Retinal pigment epithelial cell (primary cell): ENCODE measurements around the gene EIF2D.

Experiments used
- DNase-seq: peaks from one replicate; pipeline ENCODE4 v3.0.0-alpha.2; 2010; ENCODE audit warnings: low read depth
- H3K4me3 ChIP-seq: 2 replicates; pipeline ENCODE4 v1.5.1; 2011; ENCODE audit warnings: mild to moderate bottlenecking, low read length, control low read depth, moderate library complexity
- CTCF ChIP-seq: conservative IDR thresholded peaks from 2 replicates; pipeline ENCODE4 v1.5.1; 2011; ENCODE audit warnings: low read depth, low read length, control low read depth, inconsistent platforms

Gene EIF2D

GRCh38 chr1:206609229-206609991, 2.9 kb downstream of the EIF2D start:
- no peak for TF ChIP-seq CTCF
- H3K4me3 ChIP-seq: no peak overlapping the region
- no peak for DNase-seq

DNA sequence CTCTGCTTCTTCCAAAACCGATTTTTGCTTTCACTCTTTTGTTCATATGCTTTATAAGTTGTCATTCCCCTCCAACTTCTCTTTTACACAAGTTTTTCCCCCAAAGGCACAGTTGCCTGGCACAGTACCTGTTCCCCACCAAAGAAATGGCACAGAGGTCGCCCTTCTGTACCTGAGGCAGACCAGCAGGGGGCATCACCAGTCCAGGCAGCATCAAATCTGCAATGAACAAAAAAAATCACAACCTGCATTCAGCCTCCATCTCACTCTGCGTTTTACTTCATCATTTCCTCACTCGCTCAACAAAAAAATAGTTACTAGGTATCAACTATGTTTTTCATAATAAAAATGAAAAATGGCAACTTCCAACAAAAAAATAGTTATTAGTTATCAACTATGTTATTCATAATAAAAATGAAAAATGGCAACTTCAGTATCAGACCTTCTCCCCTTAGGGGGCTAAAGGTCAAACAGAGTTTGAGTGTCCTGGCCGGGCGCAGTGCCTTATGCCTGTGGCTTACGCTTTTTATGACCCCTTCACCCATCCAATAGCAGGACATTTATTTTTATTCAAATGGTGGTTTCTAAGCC, 4.1 kb downstream of the EIF2D start:
- DNase-seq: no peak
- H3K4me3 ChIP-seq: no peak overlapping the region
- peak; percentile 90 for TF ChIP-seq CTCF

- peak; percentile 61 for TF ChIP-seq CTCF
- H3K4me3 ChIP-seq: no peak overlapping the region
- no peak for DNase-seq
Observed at GRCh38 chr1:206606867-206607266, 5.4 kb downstream of the EIF2D start.

- TF ChIP-seq CTCF: no peak
- H3K4me3 ChIP-seq: no peak overlapping the region
- DNase-seq: no peak
Observed at GRCh38 chr1:206604861-206605260, 7.4 kb downstream of the EIF2D start.

DNA sequence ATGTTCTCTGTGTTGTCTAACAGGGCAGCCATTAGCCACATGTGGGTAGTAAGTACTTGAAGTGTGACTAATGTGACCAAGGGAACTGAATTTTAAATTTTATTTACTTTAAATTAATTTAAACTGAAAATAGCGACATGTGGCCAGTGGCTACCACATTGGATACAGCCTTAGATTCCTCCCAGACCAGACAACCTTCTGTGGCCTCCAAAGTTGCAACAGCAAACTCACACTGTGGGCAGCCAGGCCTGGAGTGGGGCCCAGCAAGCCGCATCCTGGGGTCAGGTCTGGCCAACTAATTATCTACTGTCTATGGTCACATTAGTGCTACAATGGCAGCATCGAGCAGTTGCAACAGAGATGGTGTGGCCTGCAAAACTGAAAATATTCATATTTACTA, 11.7 kb downstream of the EIF2D start:
- no peak overlapping the region for H3K4me3 ChIP-seq
- TF ChIP-seq CTCF: no peak

GRCh38 chr1:206596319-206596666, 16.0 kb downstream of the EIF2D start:
- no peak for TF ChIP-seq CTCF
- H3K4me3 ChIP-seq: no peak overlapping the region
- no peak for DNase-seq

More for the DNA sequence above, 11.7 kb downstream of the EIF2D start:
- no peak for DNase-seq

GRCh38 chr1:206595581-206596318, 16.5 kb downstream of the EIF2D start:
- no peak overlapping the region for H3K4me3 ChIP-seq
- no peak for DNase-seq
- TF ChIP-seq CTCF: no peak
